HepG2 (cell line): ENCODE results near the gene RASL10A. TPM values are rescaled to one million over a fixed set of nuclear protein-coding genes. Genes with fewer than 3 reads are reported as not detected.

Source experiments
- GABPA ChIP-seq, 2 experiments: IDR thresholded peaks; 2 replicates each; pipeline ENCODE4 v1.6.1; 2011 to 2016; ENCODE audit warnings: low read depth in 2 of 2, low read length in 1 of 2, missing biosample characterization in 1 of 2, missing genetic modification characterization in 1 of 2
- MEF2D ChIP-seq: sonication (generic); formaldehyde crosslinking; IDR thresholded peaks from 2 replicates; pipeline ENCODE4 v1.5.1; 2020; ENCODE audit warnings: mild to moderate bottlenecking, missing genetic modification reagents
- MTA3 ChIP-seq: sonication (generic); formaldehyde crosslinking; IDR thresholded peaks from 2 replicates; pipeline ENCODE4 v1.4.0; 2020; ENCODE audit warnings: missing genetic modification reagents
- POLR2G ChIP-seq: fragments of 200-400 bp; formaldehyde crosslinking; IDR thresholded peaks from 2 replicates; pipeline ENCODE4 v1.6.1; 2018; ENCODE audit warnings: mild to moderate bottlenecking, low read depth, low read length, moderate library complexity
- ZFAT ChIP-seq: sonication (generic); formaldehyde crosslinking; conservative IDR thresholded peaks from 2 replicates; pipeline ENCODE4 v1.8.1; 2023; ENCODE audit warnings: missing genetic modification reagents, inconsistent platforms
- ZFY ChIP-seq: sonication (generic); formaldehyde crosslinking; IDR thresholded peaks from 2 replicates; pipeline ENCODE4 v1.4.0; 2020; ENCODE audit warnings: missing genetic modification reagents
- ZMYM4 ChIP-seq: sonication (generic); formaldehyde crosslinking; IDR thresholded peaks from 2 replicates; pipeline ENCODE4 v1.8.1; 2023; ENCODE audit warnings: mild to moderate bottlenecking, missing genetic modification reagents
- ZNF878 ChIP-seq: sonication (generic); formaldehyde crosslinking; IDR thresholded peaks from 2 replicates; pipeline ENCODE4 v1.8.1; 2023; ENCODE audit warnings: mild to moderate bottlenecking, missing genetic modification reagents, moderate library complexity
- polyA plus RNA-seq, 8 experiments: library from polyadenylated mRNA; depleted of rRNA in 3 of 8; stranded (reverse) in 7 of 8; unstranded in 1 of 8; fragments of >200 nt; fragmentation: Illumina TruSeq in 4 of 8; extraction: Trizol in 4 of 8; gene quantifications; 2 replicates each; pipeline versions ENCODE4 v1.2.1 to v1.2.3, GENCODE V29; 2011 to 2016; ENCODE audit warnings: low read depth in 4 of 8, missing spikeins in 1 of 8, mixed read lengths in 1 of 8; ENCODE audit not compliant: insufficient read depth in 1 of 8
- total RNA-seq, 5 experiments: library from RNA; depleted of rRNA; stranded (reverse); fragments of >200 nt; fragmentation: Illumina TruSeq; extraction: Trizol; gene quantifications; 2 replicates each; pipeline ENCODE4 v1.2.3, GENCODE V29; 2016; ENCODE audit warnings: low read depth in 1 of 5
- TF ChIP-seq, protein P1 (sequence below): sonication (generic); formaldehyde crosslinking; IDR thresholded peaks from 2 replicates; pipeline ENCODE4 v1.5.1; 2020; ENCODE audit warnings: mild to moderate bottlenecking, missing genetic modification reagents, borderline replicate concordance
- TF ChIP-seq, protein P2 (sequence below): sonication (generic); formaldehyde crosslinking; IDR thresholded peaks from 2 replicates; pipeline ENCODE4 v1.8.0; 2022; ENCODE audit warnings: mild to moderate bottlenecking, missing genetic modification reagents; ENCODE audit not compliant: insufficient replicate concordance
- TF ChIP-seq, protein P3 (sequence below): sonication (generic); formaldehyde crosslinking; IDR thresholded peaks from 2 replicates; pipeline ENCODE4 v1.4.0; 2020; ENCODE audit warnings: missing genetic modification reagents
- TF ChIP-seq, protein P4 (sequence below): sonication (generic); formaldehyde crosslinking; IDR thresholded peaks from 2 replicates; pipeline ENCODE4 v1.8.1; 2023; ENCODE audit warnings: mild to moderate bottlenecking, moderate library complexity, missing genetic modification reagents
- TF ChIP-seq, protein P5 (sequence below): IDR thresholded peaks from 2 replicates; pipeline ENCODE4 v1.6.1; 2016; ENCODE audit warnings: mild to moderate bottlenecking
- TF ChIP-seq, protein P6 (sequence below): sonication (generic); formaldehyde crosslinking; IDR thresholded peaks from 2 replicates; pipeline ENCODE4 v1.4.0; 2020; ENCODE audit warnings: missing genetic modification reagents, borderline replicate concordance

The RASL10A gene
- total and polyA plus RNA-seq, 2 of the 13 experiments (the other 11 are each of a cell fraction or from before 2014, with no cell fraction given) = 0.05 to 0.22 TPM

DNA sequence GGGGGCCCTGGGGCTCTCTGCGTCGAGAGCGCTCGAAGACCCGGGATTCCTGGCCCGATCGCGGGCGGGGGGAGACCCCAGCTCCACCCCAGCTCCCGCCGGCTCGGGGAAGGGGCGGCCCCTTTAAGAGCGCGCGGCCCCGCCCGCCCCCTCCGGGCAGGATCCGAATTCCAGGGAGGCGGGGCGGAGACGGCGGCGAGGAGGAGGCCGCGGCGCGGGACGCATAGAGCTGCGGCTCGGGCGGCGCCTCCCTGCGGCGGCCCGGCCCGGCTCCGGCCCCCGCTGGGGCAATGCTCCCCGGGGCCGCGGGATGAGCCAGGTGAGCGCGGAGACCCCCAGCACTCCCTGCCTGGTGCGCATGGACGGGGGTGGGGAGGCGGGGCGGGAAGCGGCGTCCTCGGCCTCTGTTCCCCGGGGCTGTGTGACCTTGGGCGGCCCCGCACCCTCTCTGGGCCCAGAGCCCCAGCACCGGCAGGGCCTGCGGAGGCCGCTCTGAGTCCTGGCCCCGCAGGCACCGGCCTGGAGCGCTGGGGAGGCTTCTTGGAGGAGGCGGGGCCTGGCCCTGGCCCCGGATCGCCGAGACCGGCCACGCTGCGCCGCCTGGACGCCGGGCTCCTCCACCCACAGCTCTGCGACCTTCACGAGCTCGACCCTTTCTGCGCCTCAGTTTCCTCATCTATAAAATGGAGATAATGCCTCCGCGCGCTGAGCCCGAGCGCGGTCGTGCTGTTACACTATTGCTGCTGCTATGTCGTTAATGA lies 8.5 kb downstream of the RASL10A start (continued):
- TF ChIP-seq, protein P1, sequence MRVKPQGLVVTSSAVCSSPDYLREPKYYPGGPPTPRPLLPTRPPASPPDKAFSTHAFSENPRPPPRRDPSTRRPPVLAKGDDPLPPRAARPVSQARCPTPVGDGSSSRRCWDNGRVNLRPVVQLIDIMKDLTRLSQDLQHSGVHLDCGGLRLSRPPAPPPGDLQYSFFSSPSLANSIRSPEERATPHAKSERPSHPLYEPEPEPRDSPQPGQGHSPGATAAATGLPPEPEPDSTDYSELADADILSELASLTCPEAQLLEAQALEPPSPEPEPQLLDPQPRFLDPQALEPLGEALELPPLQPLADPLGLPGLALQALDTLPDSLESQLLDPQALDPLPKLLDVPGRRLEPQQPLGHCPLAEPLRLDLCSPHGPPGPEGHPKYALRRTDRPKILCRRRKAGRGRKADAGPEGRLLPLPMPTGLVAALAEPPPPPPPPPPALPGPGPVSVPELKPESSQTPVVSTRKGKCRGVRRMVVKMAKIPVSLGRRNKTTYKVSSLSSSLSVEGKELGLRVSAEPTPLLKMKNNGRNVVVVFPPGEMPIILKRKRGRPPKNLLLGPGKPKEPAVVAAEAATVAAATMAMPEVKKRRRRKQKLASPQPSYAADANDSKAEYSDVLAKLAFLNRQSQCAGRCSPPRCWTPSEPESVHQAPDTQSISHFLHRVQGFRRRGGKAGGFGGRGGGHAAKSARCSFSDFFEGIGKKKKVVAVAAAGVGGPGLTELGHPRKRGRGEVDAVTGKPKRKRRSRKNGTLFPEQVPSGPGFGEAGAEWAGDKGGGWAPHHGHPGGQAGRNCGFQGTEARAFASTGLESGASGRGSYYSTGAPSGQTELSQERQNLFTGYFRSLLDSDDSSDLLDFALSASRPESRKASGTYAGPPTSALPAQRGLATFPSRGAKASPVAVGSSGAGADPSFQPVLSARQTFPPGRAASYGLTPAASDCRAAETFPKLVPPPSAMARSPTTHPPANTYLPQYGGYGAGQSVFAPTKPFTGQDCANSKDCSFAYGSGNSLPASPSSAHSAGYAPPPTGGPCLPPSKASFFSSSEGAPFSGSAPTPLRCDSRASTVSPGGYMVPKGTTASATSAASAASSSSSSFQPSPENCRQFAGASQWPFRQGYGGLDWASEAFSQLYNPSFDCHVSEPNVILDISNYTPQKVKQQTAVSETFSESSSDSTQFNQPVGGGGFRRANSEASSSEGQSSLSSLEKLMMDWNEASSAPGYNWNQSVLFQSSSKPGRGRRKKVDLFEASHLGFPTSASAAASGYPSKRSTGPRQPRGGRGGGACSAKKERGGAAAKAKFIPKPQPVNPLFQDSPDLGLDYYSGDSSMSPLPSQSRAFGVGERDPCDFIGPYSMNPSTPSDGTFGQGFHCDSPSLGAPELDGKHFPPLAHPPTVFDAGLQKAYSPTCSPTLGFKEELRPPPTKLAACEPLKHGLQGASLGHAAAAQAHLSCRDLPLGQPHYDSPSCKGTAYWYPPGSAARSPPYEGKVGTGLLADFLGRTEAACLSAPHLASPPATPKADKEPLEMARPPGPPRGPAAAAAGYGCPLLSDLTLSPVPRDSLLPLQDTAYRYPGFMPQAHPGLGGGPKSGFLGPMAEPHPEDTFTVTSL (CRISPR knock-in tag) = no peak
- TF ChIP-seq ZNF878 (no peak), GABPA (IDR thresholded peaks at IDR 0.05; ENCODE audit: low read depth, low read length) (no peak), GABPA (CRISPR knock-in tag; IDR thresholded peaks at IDR 0.05; ENCODE audit: low read depth) (no peak), MTA3 (CRISPR knock-in tag) (no peak), ZFAT (CRISPR knock-in tag) (no peak), POLR2G (0 out of 2 replicates have a peak, but pooled peaks have one; percentile 38), ZFY (CRISPR knock-in tag) (peak; percentile 53; the same call in 1 of the 2 replicates), ZMYM4 (CRISPR knock-in tag) (peak; percentile 34; the same call in 1 of the 2 replicates), MEF2D (CRISPR knock-in tag) (no peak)
- TF ChIP-seq, protein P2, sequence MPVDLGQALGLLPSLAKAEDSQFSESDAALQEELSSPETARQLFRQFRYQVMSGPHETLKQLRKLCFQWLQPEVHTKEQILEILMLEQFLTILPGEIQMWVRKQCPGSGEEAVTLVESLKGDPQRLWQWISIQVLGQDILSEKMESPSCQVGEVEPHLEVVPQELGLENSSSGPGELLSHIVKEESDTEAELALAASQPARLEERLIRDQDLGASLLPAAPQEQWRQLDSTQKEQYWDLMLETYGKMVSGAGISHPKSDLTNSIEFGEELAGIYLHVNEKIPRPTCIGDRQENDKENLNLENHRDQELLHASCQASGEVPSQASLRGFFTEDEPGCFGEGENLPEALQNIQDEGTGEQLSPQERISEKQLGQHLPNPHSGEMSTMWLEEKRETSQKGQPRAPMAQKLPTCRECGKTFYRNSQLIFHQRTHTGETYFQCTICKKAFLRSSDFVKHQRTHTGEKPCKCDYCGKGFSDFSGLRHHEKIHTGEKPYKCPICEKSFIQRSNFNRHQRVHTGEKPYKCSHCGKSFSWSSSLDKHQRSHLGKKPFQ (CRISPR knock-in tag) = no peak
- TF ChIP-seq, protein P3, sequence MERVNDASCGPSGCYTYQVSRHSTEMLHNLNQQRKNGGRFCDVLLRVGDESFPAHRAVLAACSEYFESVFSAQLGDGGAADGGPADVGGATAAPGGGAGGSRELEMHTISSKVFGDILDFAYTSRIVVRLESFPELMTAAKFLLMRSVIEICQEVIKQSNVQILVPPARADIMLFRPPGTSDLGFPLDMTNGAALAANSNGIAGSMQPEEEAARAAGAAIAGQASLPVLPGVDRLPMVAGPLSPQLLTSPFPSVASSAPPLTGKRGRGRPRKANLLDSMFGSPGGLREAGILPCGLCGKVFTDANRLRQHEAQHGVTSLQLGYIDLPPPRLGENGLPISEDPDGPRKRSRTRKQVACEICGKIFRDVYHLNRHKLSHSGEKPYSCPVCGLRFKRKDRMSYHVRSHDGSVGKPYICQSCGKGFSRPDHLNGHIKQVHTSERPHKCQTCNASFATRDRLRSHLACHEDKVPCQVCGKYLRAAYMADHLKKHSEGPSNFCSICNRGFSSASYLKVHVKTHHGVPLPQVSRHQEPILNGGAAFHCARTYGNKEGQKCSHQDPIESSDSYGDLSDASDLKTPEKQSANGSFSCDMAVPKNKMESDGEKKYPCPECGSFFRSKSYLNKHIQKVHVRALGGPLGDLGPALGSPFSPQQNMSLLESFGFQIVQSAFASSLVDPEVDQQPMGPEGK = peak; percentile 73; the same call in 1 of the 2 replicates
- TF ChIP-seq, protein P4, sequence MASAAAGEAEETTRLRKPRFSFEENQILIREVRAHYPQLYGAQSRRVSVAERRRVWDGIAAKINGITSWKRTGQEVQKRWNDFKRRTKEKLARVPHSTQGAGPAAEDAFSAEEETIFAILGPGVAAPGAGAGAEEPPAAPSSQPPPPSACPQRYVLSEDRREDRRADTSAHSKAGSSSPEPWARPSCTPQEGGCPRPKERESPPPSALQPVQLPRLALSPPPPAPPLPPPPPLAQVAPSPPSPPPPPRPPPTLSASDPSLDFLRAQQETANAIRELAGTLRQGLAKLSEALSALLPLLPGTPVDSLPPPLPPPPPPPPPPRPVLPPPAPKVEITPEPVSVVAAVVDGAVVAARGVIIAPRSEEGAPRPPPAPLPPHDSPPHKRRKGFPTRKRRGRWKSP (CRISPR knock-in tag) = no peak
- TF ChIP-seq, protein P5, sequence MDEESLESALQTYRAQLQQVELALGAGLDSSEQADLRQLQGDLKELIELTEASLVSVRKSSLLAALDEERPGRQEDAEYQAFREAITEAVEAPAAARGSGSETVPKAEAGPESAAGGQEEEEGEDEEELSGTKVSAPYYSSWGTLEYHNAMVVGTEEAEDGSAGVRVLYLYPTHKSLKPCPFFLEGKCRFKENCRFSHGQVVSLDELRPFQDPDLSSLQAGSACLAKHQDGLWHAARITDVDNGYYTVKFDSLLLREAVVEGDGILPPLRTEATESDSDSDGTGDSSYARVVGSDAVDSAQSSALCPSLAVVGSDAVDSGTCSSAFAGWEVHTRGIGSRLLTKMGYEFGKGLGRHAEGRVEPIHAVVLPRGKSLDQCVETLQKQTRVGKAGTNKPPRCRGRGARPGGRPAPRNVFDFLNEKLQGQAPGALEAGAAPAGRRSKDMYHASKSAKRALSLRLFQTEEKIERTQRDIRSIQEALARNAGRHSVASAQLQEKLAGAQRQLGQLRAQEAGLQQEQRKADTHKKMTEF = no peak; the same call in 1 of the 2 replicates
- TF ChIP-seq, protein P6, sequence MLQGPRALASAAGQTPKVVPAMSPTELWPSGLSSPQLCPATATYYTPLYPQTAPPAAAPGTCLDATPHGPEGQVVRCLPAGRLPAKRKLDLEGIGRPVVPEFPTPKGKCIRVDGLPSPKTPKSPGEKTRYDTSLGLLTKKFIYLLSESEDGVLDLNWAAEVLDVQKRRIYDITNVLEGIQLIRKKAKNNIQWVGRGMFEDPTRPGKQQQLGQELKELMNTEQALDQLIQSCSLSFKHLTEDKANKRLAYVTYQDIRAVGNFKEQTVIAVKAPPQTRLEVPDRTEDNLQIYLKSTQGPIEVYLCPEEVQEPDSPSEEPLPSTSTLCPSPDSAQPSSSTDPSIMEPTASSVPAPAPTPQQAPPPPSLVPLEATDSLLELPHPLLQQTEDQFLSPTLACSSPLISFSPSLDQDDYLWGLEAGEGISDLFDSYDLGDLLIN (CRISPR knock-in tag) = no peak
